Fibroblast of skin of abdomen (primary cell): ENCODE data around the gene NEAT1.

Source experiments
- DNase-seq: peaks from one replicate; pipeline ENCODE4 v3.0.0-alpha.2; 2013

NEAT1 gene

DNA sequence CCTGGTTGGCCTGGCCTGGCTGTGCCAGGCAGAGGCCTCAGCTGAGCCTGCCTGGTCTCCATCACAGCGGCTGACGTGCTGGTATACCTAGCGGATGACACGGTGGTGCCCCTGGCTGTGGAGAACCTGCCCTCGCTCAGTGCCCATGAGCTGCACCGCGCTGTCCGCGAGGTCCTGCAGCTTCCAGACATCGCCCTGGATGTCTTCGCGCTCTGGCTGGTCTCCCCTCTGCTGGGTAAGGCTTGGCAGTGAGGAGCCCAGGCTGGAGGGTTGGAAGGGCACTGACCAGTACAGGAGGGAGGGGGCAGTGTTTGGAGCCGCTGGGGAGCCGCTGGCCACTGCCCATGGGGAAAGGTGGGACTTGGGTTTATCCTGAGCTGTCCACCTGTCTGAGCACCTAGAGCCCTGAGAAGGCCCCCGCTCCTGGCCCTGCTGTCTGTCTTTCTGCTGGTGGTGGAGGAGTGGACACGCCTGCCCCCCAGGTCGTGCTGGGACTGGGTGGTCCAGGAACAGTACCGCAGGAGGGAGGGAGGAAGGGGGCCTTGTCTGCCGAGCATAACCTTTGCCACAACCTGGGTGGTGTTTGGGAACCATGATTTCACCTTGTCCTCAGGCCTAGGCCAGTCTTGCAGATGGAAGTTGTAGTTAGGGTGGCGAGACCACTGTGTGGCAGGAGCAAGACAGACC is 33.2 kb upstream of the NEAT1 start:
- no peak for DNase-seq

GRCh38 chr11:65390099-65390941 is 32.3 kb upstream of the NEAT1 start:
- DNase-seq = no peak

DNA sequence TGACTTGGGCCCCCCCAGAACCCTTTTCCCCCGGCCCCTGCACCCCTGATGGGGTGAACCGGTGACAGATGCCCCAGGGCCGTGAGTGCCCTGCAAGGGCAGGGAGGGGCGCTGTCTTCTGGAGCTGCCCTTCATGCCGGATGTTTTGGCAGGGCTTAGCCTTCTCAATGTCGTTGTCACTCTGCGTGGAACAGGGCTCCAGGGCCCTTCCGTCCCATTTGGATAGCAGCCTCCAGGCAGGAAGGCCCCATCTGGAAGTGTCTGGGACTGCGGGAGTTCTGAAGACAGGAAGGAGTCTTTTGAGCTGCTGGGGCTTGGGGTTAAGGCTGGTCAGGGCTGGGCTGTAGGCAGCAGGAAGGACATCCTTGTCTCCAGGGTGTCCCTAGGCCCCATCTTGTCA is 31.6 kb upstream of the NEAT1 start:
- peak; percentile 25 for DNase-seq

GRCh38 chr11:65392186-65392829 is 30.3 kb upstream of the NEAT1 start:
- DNase-seq = no peak

DNA sequence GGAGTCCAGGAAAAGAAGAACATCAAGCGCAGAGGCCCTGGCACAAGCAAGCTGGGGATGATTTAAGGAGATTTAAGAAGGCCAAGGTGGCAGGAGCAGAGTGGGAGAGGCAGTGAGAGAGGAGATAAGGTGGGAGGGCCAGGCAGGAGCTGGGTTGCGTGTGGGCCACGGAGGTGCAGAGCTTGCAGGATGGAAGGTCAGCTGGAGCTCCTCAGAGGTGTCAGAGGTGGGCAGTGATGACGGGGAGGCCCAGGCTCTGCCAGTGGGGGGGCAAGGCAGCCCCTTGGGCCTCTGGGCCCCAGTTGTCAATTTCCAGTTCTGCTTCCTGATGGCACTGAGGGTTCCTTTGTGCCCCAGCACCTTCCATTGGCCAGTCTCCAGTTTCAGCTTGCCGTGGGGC is 29.7 kb upstream of the NEAT1 start:
- no peak for DNase-seq

- no peak for DNase-seq
Measured at GRCh38 chr11:65393513-65394079, 29.0 kb upstream of the NEAT1 start.

GRCh38 chr11:65394125-65394536 is 28.5 kb upstream of the NEAT1 start:
- DNase-seq = no peak

GRCh38 chr11:65395961-65396530 is 26.6 kb upstream of the NEAT1 start:
- no peak for DNase-seq

DNA sequence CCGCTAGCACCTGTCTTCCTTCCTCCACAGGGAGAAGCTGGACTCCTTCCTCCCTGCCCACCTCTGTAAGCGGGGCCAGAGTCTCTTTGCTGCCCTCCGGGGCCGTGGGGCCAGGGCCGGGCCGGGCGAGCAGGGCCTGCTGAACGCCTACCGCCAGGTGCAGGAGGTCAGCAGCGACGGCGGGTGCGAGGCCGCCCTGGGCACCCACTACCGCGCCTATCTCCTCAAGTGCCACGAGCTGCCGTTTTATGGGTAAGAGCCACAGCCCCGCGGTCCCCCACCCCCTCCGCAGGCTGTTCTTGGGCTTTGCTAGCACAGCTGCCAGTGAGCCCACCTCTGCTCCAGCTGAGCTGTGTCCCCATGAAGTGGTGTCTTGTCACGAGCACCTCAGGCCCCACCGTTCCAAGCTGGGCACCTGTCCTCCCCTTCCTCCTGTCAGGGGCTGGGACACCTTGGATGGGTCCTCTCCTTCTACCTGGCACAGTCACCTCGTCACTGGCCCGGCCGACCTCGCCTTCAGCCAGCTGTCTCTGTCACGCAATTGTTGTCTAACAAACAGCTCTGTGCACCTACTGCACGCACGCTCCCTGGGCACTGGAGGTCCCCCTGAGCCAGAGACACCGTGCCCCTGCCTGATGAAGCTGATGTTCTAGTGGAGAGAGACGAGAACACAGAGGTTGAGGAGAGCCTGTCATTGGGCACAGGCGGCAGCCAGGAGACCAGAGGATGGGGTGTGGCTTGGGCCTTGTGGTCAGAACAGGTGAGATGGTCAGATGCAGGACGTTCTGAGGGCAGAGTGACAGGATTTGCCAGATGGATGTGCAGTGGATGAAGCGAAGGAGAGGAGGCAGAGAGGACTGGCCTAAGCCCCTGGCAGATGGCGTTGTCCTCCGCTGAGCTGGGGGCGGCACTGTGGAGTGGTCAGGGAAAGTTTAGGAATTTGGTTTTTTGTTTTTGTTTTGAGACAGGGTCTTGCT is 25.5 kb upstream of the NEAT1 start:
- DNase-seq = no peak

DNA sequence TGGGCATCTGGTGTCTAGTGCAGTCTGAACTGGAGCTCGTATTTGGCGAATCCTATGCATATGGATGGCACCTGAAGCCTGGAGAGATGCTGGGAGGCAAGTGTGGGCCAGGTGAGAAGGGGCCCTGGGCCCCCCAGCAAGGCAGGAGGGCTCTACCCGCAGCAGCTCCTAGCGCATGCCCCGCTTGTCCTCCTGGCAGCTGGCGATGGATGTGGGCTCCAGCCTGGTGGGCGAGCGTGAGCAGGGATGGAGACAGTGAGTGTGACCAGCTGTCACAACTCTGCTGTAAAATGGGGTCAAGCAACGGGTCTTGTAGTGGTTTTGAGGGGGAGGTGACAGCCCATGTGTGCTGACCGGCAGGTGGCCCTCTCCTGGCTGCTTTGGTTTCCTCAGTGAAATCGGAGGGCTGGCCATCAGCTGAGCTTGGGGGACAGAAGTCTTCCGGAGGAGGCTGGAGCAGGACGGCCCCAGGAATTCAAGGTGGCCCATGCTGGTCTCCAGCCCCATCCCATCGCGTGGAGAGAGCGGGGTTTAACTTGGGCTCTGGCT is 24.2 kb upstream of the NEAT1 start:
- no peak for DNase-seq

GRCh38 chr11:65399249-65399648 is 23.3 kb upstream of the NEAT1 start:
- no peak for DNase-seq

- no peak for DNase-seq
Measured at GRCh38 chr11:65399845-65400244, 22.8 kb upstream of the NEAT1 start.

- DNase-seq = no peak
Measured at GRCh38 chr11:65400307-65401072, 22.1 kb upstream of the NEAT1 start.

- no peak for DNase-seq
Measured at GRCh38 chr11:65401073-65401802, 21.4 kb upstream of the NEAT1 start.

GRCh38 chr11:65401803-65402248 is 20.8 kb upstream of the NEAT1 start:
- no peak for DNase-seq

GRCh38 chr11:65402790-65403189 is 19.8 kb upstream of the NEAT1 start:
- DNase-seq = no peak

DNA sequence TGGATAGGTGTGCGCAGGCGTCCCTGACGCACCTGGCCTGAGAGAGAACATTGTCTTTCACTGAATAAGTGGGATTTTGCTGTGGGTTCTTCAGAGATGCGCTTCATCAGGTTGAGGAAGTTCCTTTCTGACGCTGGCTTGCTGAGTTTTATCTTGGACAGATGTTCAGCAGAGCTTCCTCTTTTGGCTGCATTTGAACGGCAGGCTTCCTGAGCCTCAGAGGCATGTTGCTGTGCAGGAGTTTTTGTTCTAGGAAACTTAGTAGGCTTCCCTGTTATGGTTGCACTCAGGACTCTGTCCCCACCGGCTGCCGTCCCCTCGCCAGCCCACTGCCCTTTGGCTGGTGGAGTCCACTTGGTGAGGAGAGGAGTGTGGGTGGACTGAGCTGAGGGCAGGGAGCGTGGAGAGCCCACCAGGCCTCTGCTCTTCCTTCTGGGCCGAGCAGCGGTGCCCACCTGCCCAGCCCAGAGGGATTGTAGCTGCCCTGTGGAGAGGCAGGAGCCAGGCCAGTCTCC is 18.9 kb upstream of the NEAT1 start:
- no peak for DNase-seq

GRCh38 chr11:65404210-65404609 is 18.4 kb upstream of the NEAT1 start:
- no peak for DNase-seq

- no peak for DNase-seq
Measured at GRCh38 chr11:65404638-65405339, 17.8 kb upstream of the NEAT1 start.
